ENCODE measurements around the gene PCDHGA2. TPM values are rescaled to one million over a fixed set of nuclear protein-coding genes. Genes with fewer than 3 reads are reported as not detected.

PCDHGA2 gene
- total RNA-seq, 4 donors from 2014 or later: 3.2 to 11.6 (median 9.3) TPM

GRCh38 chr5:141366016-141366896 is 27.7 kb downstream of the PCDHGA2 start:
- Histone ChIP-seq H3K27me3 (no peaks in the 10 kb centered on the region), H3K4me3 (no peak overlapping the region), H3K27ac (no peak overlapping the region), H3K4me1 (no peaks in the 10 kb centered on the region), H3K36me3 (no peaks in the 10 kb centered on the region), H3K9me3 (peaks cover 0 to 92% of the 10 kb centered on the region in 2 donors)
- TF ChIP-seq CTCF (IDR thresholded peaks at IDR 0.05) (no peak), POLR2A (IDR thresholded peaks at IDR 0.05) (no peak)
- intact Hi-C loops (cut with DNase I; ENCODE audit: low total_unique reads): loop anchor here (2.0 kb wide), 1 partner anchor 57 kb away; no protein-coding TSS in a partner anchor
- no peak for DNase-seq

- no peaks in the 10 kb centered on the region for H3K27me3 ChIP-seq
- no peak for TF ChIP-seq POLR2A (IDR thresholded peaks at IDR 0.05)
- no peak for TF ChIP-seq CTCF (IDR thresholded peaks at IDR 0.05)
- H3K4me1 ChIP-seq: no peaks in the 10 kb centered on the region
- no peak within 1 kb of the TSS for H3K4me3 ChIP-seq
- no peaks in the 10 kb centered on the region for H3K36me3 ChIP-seq
- no peak within 1 kb of the TSS for H3K27ac ChIP-seq
- peaks cover 5 to 95% of the 10 kb centered on the region in 2 donors for H3K9me3 ChIP-seq
- no peak for DNase-seq
- intact Hi-C loops (cut with DNase I; ENCODE audit: low total_unique reads): no loop called here
Measured at GRCh38 chr5:141369994-141370848, 31.7 kb downstream of the PCDHGA2 start, which contains the start of gene PCDHGB3. Gene PCDHGB3, plus strand, starts transcription at chr5:141370242. Its CDS starts 153 bp downstream, at chr5:141370395.

GRCh38 chr5:141371572-141372475 is 33.3 kb downstream of the PCDHGA2 start:
- Histone ChIP-seq H3K4me3 (no peak overlapping the region), H3K9me3 (peaks cover 5 to 92% of the 10 kb centered on the region in 2 donors), H3K27me3 (no peaks in the 10 kb centered on the region), H3K27ac (no peak overlapping the region), H3K4me1 (no peaks in the 10 kb centered on the region), H3K36me3 (no peaks in the 10 kb centered on the region)
- no peak for DNase-seq
- TF ChIP-seq POLR2A (IDR thresholded peaks at IDR 0.05): no peak
- TF ChIP-seq CTCF (IDR thresholded peaks at IDR 0.05): no peak
- intact Hi-C loops (cut with DNase I; ENCODE audit: low total_unique reads): no loop called here

GRCh38 chr5:141373673-141374317 is 35.2 kb downstream of the PCDHGA2 start, which contains the start of gene PCDHGA6:
Gene PCDHGA6, plus strand, starts transcription at chr5:141373891. Its CDS starts 193 bp downstream, at chr5:141374084.
- H3K4me3 ChIP-seq: peak within 1 kb of the TSS; percentile 11 to 19
- intact Hi-C loops (cut with DNase I; ENCODE audit: low total_unique reads): no loop called here
- no peak for DNase-seq

More at GRCh38 chr5:141373673-141374317, 35.2 kb downstream of the PCDHGA2 start, which contains the start of gene PCDHGA6:
- TF ChIP-seq POLR2A (IDR thresholded peaks at IDR 0.05) (no peak), CTCF (IDR thresholded peaks at IDR 0.05) (peak in 3 of 4 experiments; percentile 16 to 31 (median 19))
- Histone ChIP-seq H3K27ac (peak within 1 kb of the TSS in 1 of 2 donors; percentile 28), H3K36me3 (no peaks in the 10 kb centered on the region), H3K4me1 (no peaks in the 10 kb centered on the region), H3K27me3 (no peaks in the 10 kb centered on the region), H3K9me3 (peaks cover 5 to 96% of the 10 kb centered on the region in 2 donors)

Measured in uterus (tissue), 4 donors.